GF-D8 (cell line): ENCODE results near the gene F11R.
"Not testable (repeated sequence)": the region's sequence is repeated elsewhere in the genome, so short reads cannot be mapped to it uniquely, and the experiment has no call there.

ENCODE experiments used
- DNase-seq: peaks from one replicate; lab custom pipeline; 2025; lab: John Stamatoyannopoulos, UW

Gene F11R

DNA sequence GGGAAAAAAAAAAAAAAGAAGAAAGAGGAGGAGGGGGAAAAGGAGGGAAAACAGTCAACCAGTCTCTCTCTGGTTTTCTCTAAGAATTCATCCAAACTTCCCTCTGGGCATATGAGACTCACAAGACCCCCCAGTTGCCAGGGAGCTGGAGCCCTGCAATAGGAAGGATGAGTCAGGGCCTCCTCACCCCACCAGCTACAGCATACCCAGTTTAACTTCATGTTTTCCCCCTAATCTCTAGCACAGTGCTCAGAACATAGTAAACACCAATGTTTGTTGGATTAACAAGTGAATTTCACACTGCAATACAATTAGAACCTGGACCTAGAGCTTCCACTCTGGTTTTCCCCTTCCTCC, 7.8 kb downstream of the F11R start:
- DNase-seq = no peak

DNA sequence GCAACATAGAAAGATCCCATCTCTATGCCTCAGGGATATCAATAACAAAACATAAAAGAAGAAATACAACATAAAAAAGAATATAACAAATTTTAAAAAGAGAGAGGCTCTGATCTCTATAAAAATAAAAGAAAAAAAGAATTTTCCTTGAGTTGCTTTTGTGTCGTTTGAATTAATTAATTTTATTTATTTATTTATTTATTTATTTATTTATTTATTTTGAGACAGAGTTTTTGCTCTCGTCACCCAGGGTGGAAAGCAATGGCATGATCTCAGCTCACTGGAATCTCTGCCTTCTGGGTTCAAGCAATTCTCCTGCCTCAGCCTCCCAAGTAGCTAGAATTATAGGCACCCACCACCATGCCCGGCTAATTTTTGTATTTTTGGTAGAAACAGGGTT, 8.5 kb downstream of the F11R start:
- no peak for DNase-seq

DNA sequence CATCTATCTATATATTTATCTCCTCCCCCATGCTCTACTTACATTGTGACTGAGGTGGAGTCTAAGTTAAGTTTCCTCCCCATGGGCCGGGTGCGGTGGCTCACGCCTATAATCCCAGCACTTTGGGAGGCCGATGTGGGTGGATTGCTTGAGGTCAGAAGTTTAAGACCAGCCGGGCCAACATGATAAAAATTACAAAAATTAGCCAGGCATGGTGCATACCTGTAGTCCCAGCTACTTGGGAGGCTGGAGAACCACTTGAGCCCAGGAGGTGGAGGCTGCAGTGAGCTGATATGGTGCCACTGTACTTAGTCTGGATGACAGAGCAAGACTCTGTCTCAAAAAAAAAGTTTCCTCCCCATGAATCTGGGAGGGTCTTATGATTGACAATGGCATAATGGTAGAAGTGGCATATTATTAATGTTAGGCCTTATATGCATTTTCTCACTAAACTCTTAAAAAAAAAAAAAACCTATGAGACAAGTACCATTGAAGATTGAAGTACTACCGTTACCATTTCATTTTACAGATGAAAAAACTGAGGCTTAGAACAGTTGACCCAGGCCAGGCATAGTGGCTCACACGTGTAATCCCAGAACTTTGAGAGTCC, 11.2 kb downstream of the F11R start:
- DNase-seq = no peak

DNA sequence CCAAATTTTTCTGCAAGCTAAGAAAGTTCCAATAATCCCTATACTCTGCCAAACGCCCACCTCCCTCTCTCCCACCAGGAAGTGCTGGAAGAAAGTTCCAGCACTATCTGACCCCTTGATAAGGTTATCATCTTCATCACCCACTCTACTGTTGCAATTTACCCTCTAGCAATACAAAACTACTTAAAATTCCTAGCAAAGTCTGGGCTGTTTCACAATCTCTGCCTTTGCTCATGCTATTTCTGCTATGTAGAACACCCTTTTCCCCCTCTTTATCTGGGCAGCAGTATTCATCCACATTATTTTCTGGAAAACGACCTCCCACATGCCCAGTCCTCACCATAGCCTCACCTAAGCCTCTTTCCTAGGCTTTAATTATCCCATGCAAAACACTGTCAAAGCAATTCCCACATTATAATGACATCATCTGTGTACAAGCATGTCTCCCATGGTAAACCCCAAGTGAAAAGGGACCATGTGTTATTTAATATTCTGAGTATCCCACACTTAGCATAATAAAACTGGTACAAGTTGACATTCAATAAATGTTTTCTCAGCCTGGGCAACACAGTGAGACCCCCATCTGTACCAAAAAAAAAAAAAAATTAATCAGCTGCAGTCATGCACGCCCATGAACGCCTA, 12.0 kb downstream of the F11R start:
- DNase-seq = peak; percentile 6

DNA sequence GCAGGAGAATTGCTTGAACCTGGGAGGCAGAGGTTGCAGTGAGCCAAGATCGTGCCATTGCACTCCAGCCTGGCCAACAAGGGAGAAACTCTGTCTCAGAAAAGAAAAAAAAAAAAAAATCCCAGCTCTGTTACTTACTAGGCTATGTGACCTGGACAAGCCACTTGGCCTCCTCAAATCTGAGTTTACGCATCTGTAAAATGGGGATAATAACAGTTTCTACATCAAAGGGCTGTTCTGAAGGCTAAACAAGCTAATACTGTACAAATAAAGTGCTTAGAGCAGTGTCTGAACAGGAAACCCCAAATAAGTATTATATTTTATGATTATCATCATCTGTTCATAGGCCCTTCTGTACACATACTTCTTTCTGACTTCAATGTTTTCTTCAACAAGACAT, 13.6 kb downstream of the F11R start:
- DNase-seq = no peak

DNA sequence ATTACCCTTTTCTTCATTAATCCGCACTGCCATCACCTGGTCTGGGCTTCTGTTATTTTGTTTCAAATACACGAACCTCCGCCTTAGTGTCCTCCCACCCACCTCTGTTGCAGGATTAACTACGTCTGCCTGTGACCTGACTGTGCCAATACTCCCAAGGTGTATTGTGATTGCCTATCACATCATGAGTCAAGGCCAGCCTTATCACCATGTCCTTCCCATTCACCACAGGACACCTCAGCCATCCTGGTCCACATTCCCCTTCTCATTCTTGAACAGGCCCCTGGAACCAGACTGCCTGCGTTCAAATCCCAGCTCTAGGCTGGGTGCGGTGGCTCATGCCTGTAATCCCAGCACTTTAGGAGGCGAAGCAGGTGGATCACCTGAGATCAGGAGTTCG, 14.4 kb downstream of the F11R start:
- no peak for DNase-seq

- no peak for DNase-seq
Measured at GRCh38 chr1:161001525-161001924, 19.4 kb downstream of the F11R start.

DNA sequence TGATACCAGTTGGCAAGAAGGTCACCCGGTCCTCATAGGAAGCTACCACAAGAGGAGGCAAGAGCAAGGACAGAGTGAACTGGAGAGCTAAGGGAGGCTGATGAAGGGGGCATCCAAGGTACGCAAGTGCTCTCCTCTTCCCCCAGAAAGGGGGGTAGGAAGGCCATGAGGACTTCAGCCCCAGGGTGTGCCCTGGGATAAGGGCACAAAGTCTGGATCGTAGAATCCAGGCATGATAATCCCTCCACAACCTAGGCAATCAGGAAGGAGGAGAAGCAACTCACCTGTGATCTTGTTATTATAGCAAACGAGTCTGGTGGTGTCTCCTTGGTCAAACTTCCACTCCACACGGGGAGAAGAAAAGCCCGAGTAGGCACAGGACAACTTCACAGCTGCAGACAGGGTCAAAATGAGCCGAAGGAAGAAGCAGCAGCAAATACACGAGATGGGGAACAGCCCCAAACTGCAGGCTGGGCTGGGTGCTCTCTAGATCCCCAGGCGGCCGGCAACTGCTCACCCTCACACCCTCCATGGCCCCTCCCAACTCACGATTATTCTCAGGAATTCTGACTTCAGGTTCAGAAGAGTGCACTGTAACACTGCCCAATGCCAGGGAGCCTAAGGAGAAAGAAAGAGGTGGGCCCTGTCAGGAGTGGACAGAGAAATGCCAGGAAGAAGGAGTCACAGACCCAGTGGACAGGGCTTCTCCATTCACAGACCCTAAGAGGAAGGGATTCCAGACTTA, 20.0 kb downstream of the F11R start:
- no peak for DNase-seq

DNA sequence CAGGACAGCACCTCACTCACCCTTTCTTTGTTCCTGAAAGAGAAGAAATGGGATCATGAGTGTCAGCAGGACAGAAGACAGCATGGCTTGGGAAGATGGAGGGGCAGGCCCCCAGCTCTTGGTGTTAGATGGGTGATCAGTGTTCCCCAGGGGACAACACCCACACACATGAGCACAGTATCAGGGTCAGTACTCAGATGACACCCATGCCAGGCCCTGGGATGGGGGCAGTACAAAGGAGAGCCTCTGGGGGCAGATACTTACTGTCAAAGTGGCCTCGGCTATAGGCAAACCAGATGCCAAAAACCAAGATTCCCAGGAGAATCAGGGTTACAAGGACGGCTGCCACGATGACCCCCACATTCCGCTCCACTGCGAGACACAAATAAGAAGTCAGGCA, 21.6 kb downstream of the F11R start:
- no peak for DNase-seq

DNA sequence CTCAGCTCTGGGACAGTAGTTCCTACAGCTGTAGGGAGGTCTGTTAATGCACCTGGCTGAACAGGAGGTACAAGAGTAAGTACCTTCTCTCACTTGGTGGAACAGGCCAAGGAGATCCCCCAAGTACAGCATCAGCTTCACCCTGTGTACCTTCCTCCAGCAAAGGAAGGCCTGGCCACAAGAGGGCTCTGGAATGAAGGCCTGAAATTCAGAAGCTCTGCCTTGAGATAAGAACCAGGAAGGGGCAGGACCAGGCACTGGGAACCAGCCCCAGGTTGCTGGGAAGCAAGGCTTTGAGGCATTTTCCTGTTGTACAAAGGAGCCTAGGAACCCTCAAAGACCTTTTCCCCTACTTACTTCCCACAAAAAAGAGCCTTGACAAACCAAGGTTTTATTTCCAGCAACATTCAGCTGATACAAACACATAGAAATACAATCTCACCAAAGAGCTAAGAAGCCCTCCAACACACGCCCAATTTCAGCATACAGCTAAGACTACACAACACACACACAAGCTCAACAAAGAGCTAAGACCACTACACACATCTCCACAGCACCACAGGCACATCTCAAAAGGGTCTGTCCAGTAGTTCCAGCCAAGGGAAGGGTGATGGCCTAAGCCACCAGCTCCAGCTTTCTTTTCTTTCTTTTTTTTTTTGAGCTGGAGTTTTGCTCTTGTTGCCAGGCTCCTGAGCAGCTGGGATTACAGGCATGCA, 23.5 kb downstream of the F11R start:
- peak; percentile 58 for DNase-seq

- no peak for DNase-seq
Measured at GRCh38 chr1:160996178-160996577, 24.8 kb downstream of the F11R start.

- peak; percentile 36 for DNase-seq
Measured at GRCh38 chr1:160993544-160994193, 27.3 kb downstream of the F11R start.

DNA sequence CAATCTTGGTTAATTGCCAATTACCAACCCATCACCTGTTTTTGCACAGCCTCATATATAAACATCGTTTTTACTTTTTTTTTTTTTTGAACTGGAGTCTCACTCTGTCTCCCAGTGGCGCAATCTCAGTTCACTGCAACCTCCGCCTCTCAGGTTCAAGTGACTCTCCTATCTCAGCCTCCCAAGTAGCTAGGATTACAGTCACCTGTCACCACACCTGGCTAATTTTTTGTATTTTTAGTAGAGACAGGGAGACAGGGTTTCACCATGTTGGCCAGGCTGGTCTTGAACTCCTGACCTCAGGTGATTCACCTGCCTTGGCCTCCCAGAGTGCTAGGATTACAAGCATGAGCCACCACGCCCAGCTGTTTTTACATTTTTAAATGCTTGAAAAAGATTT, 28.9 kb downstream of the F11R start:
- DNase-seq = not testable (repeated sequence)

GRCh38 chr1:160987359-160988050, 33.4 kb downstream of the F11R start:
- no peak for DNase-seq

- DNase-seq = no peak
Measured at GRCh38 chr1:160985723-160986122, 35.2 kb downstream of the F11R start.

DNA sequence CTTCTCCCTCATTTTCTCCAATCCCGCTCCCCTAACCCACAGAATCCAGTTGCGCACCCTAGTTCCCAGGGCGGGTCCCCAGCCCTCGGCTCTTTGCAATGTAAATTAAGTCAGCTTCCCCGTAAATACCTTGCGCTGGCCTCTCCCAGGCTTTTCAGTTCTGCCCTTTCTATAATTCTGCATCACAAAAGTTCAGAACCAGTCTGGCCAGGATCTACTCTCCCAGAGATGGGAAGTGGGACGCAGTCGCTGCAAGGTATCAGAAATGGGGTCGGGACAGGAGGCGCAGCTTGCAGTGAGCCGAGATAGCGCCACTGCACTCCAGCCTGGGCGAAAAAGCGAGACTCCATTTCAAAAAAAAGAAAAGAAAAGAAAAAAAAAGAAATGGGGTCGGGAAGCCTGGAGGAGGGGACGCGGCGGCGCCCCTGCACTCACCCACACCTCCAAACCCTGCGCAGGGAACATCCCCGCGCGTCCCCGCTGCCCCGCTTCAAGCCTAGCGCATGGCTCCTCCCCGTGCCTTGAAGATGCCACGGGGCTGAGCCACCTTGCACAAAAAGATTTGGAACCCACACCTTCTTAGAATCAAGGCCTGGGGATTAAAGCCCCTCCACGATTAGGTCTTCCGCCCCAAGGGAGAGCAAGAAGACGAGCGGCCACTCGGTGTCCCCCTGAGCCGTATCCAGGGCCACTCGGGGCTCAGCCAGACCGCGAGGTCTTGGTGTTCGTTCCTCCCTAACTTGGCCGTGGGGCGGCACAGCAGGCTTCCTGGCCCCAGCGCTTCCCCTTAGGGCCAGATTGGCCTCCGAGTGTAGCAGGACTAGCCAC, 39.2 kb downstream of the F11R start:
- DNase-seq = no peak

DNA sequence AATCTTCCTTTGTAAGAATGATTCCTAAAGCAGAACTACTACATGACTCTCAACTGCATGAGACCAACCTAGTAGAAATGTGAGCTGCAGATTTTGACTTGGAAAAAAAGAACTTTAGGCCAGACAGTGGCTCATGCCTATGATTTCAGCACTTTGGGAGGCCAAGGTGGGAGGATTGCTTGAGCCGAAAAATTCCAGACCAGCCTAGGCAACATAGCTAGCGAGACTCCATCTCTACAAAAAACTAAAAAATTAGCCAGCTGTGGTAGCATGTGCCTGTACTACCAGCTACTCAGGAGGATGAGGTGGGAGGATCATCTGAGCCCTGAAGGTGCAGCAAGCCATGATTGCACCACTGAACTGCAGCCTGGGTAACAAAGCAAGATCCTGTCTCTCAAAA, 41.7 kb downstream of the F11R start:
- no peak for DNase-seq

GRCh38 chr1:160978510-160978927, 42.4 kb downstream of the F11R start:
- DNase-seq = no peak

DNA sequence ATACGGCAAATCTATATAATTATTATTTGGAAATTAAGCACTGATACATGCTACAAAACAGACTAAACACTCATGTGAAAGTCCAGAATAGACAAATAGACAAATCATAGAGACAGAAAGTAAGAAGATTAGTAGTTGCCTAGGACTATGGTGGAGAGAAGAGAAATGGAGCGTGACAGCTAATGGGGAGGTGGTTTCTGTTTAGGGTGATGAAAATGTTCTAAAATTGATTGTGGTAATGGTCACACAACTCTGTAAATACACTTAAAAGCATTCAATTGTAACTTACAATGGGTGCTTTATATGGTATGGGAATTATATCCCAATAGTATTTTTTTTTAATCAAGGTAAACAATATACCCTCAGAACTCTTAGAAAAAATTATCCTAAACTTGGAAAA, 45.9 kb downstream of the F11R start:
- DNase-seq = no peak

- DNase-seq = no peak
Measured at GRCh38 chr1:160973491-160973890, 47.5 kb downstream of the F11R start.

DNA sequence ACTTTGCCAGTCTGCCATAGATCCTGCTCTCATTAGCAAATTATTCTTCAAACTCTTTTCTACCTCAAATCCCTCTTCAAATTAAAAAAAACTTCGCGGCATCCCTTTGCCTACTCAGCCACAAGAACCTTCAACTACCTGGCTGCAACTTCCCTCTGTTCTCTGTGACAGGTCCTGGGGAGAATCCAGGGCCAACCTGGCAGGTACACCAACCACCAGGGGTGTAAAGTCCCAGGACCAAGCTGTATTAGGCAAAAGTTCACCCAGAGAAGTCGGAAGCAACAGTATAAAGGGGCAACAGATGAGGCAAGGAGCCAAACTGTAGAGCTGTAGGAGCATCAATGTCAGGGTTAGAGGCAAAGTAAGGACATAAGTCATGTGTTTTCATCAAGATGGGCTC, 48.0 kb downstream of the F11R start:
- DNase-seq = no peak
